A549 (cell line): ENCODE measurements around the gene NLK. TPM values are rescaled to one million over a fixed set of nuclear protein-coding genes. Genes with fewer than 3 reads are reported as not detected.

ENCODE experiments used
- ATAC-seq, 2 experiments: fragments of 200-7000 bp in 1 of 2; fragments of >200 bp in 1 of 2; cut with Nextera tagmentation in 1 of 2; cut with Tn5 transposase in 1 of 2; 3 replicates each; pipeline versions ENCODE4 v1.8.0 to v1.9.1; 2018 to 2020; ENCODE audit warnings: mild to moderate bottlenecking in 1 of 2, moderate library complexity in 1 of 2
- CTCF ChIA-PET: fragments of 300-600 bp; sonication (Branson Sonifier 250); formaldehyde crosslinking; extraction: SDS; loops from one replicate; lab custom pipeline; 2021; ENCODE audit warnings: antibody characterized with exemption, inconsistent platforms; lab: Yijun Ruan, JAX
- POLR2A ChIA-PET: fragments of 350-600 bp; formaldehyde crosslinking; extraction: SDS; loops from one replicate; lab custom pipeline; 2021; ENCODE audit warnings: antibody characterized with exemption, inconsistent platforms; lab: Yijun Ruan, JAX
- DNase-seq, 2 experiments: peaks; one replicate each; pipeline versions ENCODE4 v3.0.0 to v3.0.0-alpha.2; 2011 to 2016; ENCODE audit warnings: low read depth in 1 of 2, low spot score in 1 of 2
- FAIRE-seq: peaks from 2 replicates; lab custom pipeline; 2011; peaks lifted over from hg19 to GRCh38; lab: Jason Lieb, UNC
- H3K27ac ChIP-seq, 2 experiments: fragments of >200 bp; sonication (Bioruptor Twin); formaldehyde crosslinking; 3 replicates each; pipeline ENCODE4 v1.5.1; 2016 to 2017
- H3K4me1 ChIP-seq: fragments of >200 bp; sonication (Bioruptor Twin); formaldehyde crosslinking; 3 replicates; pipeline ENCODE4 v1.6.1; 2016
- H3K4me2 ChIP-seq: fragments of >200 bp; sonication (Bioruptor Twin); formaldehyde crosslinking; 3 replicates; pipeline ENCODE4 v1.6.1; 2016
- H3K4me3 ChIP-seq: fragments of >200 bp; sonication (Bioruptor Twin); formaldehyde crosslinking; 3 replicates; pipeline ENCODE4 v1.5.1; 2016
- H3K9me3 ChIP-seq: fragments of >200 bp; sonication (Bioruptor Twin); formaldehyde crosslinking; 3 replicates; pipeline ENCODE4 v1.6.1; 2016
- BCL3 ChIP-seq: fragments of >200 bp; sonication (Bioruptor Twin); formaldehyde crosslinking; IDR thresholded peaks from 3 replicates; pipeline ENCODE4 v1.6.1; 2016
- BHLHE40 ChIP-seq: IDR thresholded peaks from 2 replicates; pipeline ENCODE4 v1.6.1; 2012; ENCODE audit warnings: low read depth, low read length, inconsistent platforms
- CEBPB ChIP-seq, 2 experiments: fragments of >200 bp in 1 of 2; sonication (Bioruptor Twin) in 1 of 2; formaldehyde crosslinking in 1 of 2; IDR thresholded peaks; 2 replicates each; pipeline ENCODE4 v1.6.1; 2012 to 2016
- EHF ChIP-seq: fragments of 250-450 bp; sonication (Bioruptor Pico); IDR thresholded peaks from 2 replicates; pipeline ENCODE4 v1.5.0; 2020; ENCODE audit warnings: mild to moderate bottlenecking
- ELK1 ChIP-seq: fragments of 150-350 bp; IDR thresholded peaks from 2 replicates; pipeline ENCODE4 v1.6.1; 2014; ENCODE audit warnings: low read depth, mild to moderate bottlenecking, low read length
- FOSB ChIP-seq: fragments of 250-450 bp; sonication (Bioruptor Pico); IDR thresholded peaks from 2 replicates; pipeline ENCODE4 v1.5.0; 2020; ENCODE audit warnings: mild to moderate bottlenecking, moderate library complexity
- FOSL2 ChIP-seq, 2 experiments: fragments of 450-650 bp in 1 of 2; fragments of >200 bp in 1 of 2; sonication (Bioruptor Twin) in 1 of 2; formaldehyde crosslinking; IDR thresholded peaks; 2 replicates each; pipeline versions ENCODE4 v1.5.0 to v1.6.1; 2016 to 2020; ENCODE audit warnings: mild to moderate bottlenecking in 1 of 2, moderate library complexity in 1 of 2
- JUNB ChIP-seq: fragments of >200 bp; sonication (Bioruptor Twin); formaldehyde crosslinking; IDR thresholded peaks from 2 replicates; pipeline ENCODE4 v1.6.1; 2016
- MAFK ChIP-seq: fragments of 450-650 bp; IDR thresholded peaks from 2 replicates; pipeline ENCODE4 v1.6.1; 2014; ENCODE audit not compliant: partially characterized antibody
- MYC ChIP-seq: IDR thresholded peaks from 2 replicates; pipeline ENCODE4 v1.6.1; 2012; ENCODE audit warnings: mild to moderate bottlenecking, inconsistent platforms, low read length, improper control_type of control experiment, borderline replicate concordance
- NFE2L2 ChIP-seq: fragments of 150-350 bp; conservative IDR thresholded peaks from 2 replicates; pipeline ENCODE4 v1.6.1; 2014; ENCODE audit warnings: low read length
- NPAS2 ChIP-seq: fragments of 250-450 bp; sonication (Bioruptor Pico); IDR thresholded peaks from 2 replicates; pipeline ENCODE4 v1.8.0; 2022; ENCODE audit warnings: mild to moderate bottlenecking, moderate library complexity, borderline replicate concordance
- RCOR1 ChIP-seq: fragments of 150-350 bp; IDR thresholded peaks from 2 replicates; pipeline ENCODE4 v1.6.1; 2014; ENCODE audit warnings: antibody characterized with exemption, low read length, low read depth
- RFX5 ChIP-seq: fragments of 450-650 bp; IDR thresholded peaks from 2 replicates; pipeline ENCODE4 v1.7.1; 2014; ENCODE audit warnings: antibody characterized with exemption, mild to moderate bottlenecking, moderate library complexity
- SREBF2 ChIP-seq: fragments of 450-650 bp; IDR thresholded peaks from 2 replicates; pipeline ENCODE4 v1.6.1; 2014; ENCODE audit warnings: mild to moderate bottlenecking, moderate library complexity
- ZC3H11A ChIP-seq: fragments of 450-650 bp; IDR thresholded peaks from 2 replicates; pipeline ENCODE4 v1.6.1; 2014; ENCODE audit warnings: antibody characterized with exemption, mild to moderate bottlenecking
- ZNF302 ChIP-seq: fragments of 250-450 bp; sonication (Bioruptor Pico); IDR thresholded peaks from 2 replicates; pipeline ENCODE4 v1.9.0; 2021; ENCODE audit warnings: inconsistent platforms, mild to moderate bottlenecking, moderate library complexity
- WGBS: methylation state at CpG from one replicate; pipeline ENCODE4 v1.1.6; 2017; ENCODE audit errors: missing lambda C conversion rate; 5-methylcytosine and 5-hydroxymethylcytosine counted together
- polyA plus RNA-seq, 4 experiments: library from polyadenylated mRNA; depleted of rRNA in 3 of 4; stranded (reverse); fragments of >200 nt; fragmentation: RNase III in 1 of 4; extraction: RNeasy Plus Mini Kit Qiagen cat#74134 plus additional on column Dnase treatment in 1 of 4; gene quantifications; 2 replicates in 3 of 4; 3 replicates in 1 of 4; pipeline ENCODE4 v1.2.3, GENCODE V29; 2011 to 2017
- TF ChIP-seq, protein P1 (sequence below): fragments of 450-650 bp; IDR thresholded peaks from 2 replicates; pipeline ENCODE4 v1.6.1; 2014; ENCODE audit warnings: antibody characterized with exemption
- TF ChIP-seq, protein P2 (sequence below): IDR thresholded peaks from 2 replicates; pipeline ENCODE4 v1.6.1; 2012

Gene NLK
- polyA plus RNA-seq, 2 of the 4 experiments (the other 2 are of a cell fraction), result 11.8 to 26.5 TPM

DNA sequence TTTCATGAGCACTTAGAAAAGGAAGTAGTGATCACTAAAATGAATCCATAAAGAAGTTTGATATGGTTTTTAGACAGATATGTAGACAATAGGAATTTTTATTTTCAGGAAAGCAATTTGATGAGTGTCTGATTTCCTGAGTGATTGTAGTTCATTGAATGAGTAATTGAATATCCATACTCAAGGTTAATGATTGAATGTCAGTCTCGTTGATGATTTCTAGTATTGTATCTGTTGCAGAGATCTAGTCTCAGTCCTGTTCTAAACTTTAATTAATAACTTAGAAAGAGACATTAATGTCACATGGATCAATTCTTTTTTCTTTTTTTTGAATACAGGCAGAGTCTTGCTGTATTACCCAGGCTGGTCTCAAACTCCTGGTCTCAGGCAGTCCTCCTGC, 78.3 kb downstream of the NLK start:
- Histone ChIP-seq H3K4me2 (no peak overlapping the region), H3K27ac (no peak overlapping the region), H3K9me3 (no peaks in the 10 kb centered on the region), H3K4me3 (no peak overlapping the region), H3K4me1 (peaks cover 20% of the 10 kb centered on the region)
- TF ChIP-seq, protein P1, sequence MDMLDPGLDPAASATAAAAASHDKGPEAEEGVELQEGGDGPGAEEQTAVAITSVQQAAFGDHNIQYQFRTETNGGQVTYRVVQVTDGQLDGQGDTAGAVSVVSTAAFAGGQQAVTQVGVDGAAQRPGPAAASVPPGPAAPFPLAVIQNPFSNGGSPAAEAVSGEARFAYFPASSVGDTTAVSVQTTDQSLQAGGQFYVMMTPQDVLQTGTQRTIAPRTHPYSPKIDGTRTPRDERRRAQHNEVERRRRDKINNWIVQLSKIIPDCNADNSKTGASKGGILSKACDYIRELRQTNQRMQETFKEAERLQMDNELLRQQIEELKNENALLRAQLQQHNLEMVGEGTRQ, result no peak
- TF ChIP-seq MAFK, result no peak
- no peak for TF ChIP-seq FOSB
- ChIA-PET CTCF (no interaction called here), POLR2A (no interaction called here)
- FAIRE-seq (no peak), DNase-seq (no peak), ATAC-seq (no peak)
- 52% methylated on average over 1 of the region's 1 CpG for WGBS

DNA sequence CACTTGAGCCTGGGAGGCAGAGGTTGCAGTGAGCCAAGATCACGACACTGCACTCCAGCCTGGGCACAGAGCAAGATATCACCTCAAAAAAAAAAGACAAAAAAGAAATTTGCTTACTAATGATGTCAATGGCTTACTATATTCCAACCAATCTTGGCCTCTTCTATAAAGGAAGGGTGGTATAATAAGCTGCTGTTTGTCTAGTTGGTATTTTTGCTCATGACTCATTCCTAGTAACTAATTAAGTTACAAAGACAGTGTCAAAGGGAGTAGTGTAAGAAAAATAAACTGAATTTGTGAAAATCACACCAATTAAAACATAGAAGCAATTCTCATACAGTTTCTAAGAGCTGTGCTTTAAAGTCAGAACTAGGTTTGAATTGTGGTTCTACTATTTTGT, 82.5 kb downstream of the NLK start:
- Histone ChIP-seq H3K4me2 (peak overlapping the region; percentile 63), H3K9me3 (no peaks in the 10 kb centered on the region), H3K27ac (peak overlapping the region in 1 of 2 experiments; percentile 12; a peak in 1 of 6 replicates), H3K4me3 (no peak overlapping the region), H3K4me1 (peaks cover 27% of the 10 kb centered on the region)
- DNase-seq (no peak), ATAC-seq (no peak), FAIRE-seq (peak; percentile 72)
- ChIA-PET CTCF (interaction anchor here (0.6 to 0.9 kb wide), 5 partner anchors 13 to 260 kb away, joined by 3 to 5 read pairs (median 3); no protein-coding TSS in a partner anchor), POLR2A (interaction anchor here (0.9 kb wide), 1 partner anchor 8 kb away, joined by 3 read pairs; no protein-coding TSS in a partner anchor)
- TF ChIP-seq FOSL2 (IDR thresholded peaks at IDR 0.05), result no peak
- peak; percentile 24; the same call in 1 of the 2 replicates for TF ChIP-seq FOSL2 (CRISPR knock-in tag; IDR thresholded peaks at IDR 0.05)
- no peak for TF ChIP-seq ELK1
- WGBS, result 74% methylated on average over 1 of the region's 1 CpG

DNA sequence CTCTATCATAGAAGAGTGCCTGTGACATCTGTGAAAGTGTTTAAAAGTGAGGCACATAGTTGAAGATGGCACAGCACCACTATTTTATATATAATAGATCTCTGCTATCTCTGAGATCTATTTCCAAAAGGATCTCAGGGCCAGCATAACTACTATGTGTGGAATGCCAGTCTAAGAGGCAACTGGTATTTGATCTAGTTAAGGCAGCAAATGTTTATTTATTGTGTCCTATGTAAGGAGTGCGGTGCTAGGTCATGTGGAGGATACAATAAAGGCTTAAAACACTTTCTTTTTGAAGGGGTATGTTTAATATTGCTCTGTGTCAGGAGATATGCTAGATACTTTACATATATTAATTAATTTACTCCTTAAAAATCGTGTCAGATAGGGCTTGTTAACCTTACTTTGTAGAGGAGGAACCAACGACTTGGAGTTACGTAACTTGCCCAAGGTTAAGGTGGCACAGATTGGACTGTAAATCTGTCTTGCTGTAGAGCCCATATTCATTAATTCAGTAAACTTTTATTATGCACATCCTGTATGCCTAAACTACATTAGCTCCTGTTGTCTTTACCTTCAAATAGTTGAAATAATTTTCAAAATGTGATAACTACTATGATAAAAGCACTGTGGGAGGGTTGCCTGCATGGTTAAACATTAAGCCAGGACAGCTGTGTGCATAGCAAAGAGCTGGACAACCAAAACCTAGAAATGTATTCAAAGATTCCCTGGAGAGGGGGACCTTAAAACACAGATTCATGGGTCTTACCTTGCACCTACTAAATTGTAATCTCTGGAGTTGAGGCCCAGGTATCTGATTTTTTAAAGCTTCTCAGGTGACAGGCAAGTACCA, 83.3 kb downstream of the NLK start:
- CTCF ChIA-PET, result interaction anchor here (0.6 to 1.2 kb wide), 8 partner anchors 14 to 261 kb away, joined by 3 to 5 read pairs (median 3); no protein-coding TSS in a partner anchor
- H3K4me1 ChIP-seq, result peaks cover 26% of the 10 kb centered on the region
- no peaks in the 10 kb centered on the region for H3K9me3 ChIP-seq
- peak in 1 of 2 experiments; percentile 55; a peak in 2 of 4 replicates for TF ChIP-seq CEBPB (IDR thresholded peaks at IDR 0.05)
- TF ChIP-seq BCL3, result no peak
- TF ChIP-seq, all 56 proteins: peak for 1
- H3K4me3 ChIP-seq, result no peak overlapping the region
- FAIRE-seq (peak; percentile 77), ATAC-seq (peak in 1 of 2 experiments; percentile 66; a peak in 3 of 6 replicates), DNase-seq (no peak)
- peak overlapping the region in 1 of 2 experiments; percentile 29; a peak in 3 of 6 replicates for H3K27ac ChIP-seq
- 40% methylated on average over 4 of the region's 4 CpGs for WGBS
- POLR2A ChIA-PET, result interaction anchor here (0.9 kb wide), 1 partner anchor 7 kb away, joined by 3 read pairs; no protein-coding TSS in a partner anchor
- H3K4me2 ChIP-seq, result peak overlapping the region; percentile 63

- DNase-seq, result no peak
- WGBS, result 92% methylated on average over 1 of the region's 1 CpG
- Histone ChIP-seq H3K9me3 (no peaks in the 10 kb centered on the region), H3K27ac (no peak overlapping the region), H3K4me3 (no peak overlapping the region), H3K4me2 (no peak overlapping the region), H3K4me1 (peaks cover 23% of the 10 kb centered on the region)
- CTCF ChIA-PET, result interaction anchor here (0.8 to 1.2 kb wide), 4 partner anchors 20 to 86 kb away, joined by 3 read pairs; no protein-coding TSS in a partner anchor
- no peak for FAIRE-seq
- POLR2A ChIA-PET, result no interaction called here
- ATAC-seq, result no peak
- no peak for TF ChIP-seq NPAS2 (CRISPR knock-in tag)
- no peak for TF ChIP-seq ZC3H11A
- no peak for TF ChIP-seq FOSB
- TF ChIP-seq, protein P1, result no peak
- no peak for TF ChIP-seq NFE2L2
- no peak for TF ChIP-seq BCL3
- no peak for TF ChIP-seq BHLHE40
- TF ChIP-seq EHF (CRISPR knock-in tag), result no peak
- no peak for TF ChIP-seq FOSL2 (IDR thresholded peaks at IDR 0.05)
- no peak for TF ChIP-seq FOSL2 (CRISPR knock-in tag; IDR thresholded peaks at IDR 0.05)
- no peak for TF ChIP-seq RFX5
- no peak for TF ChIP-seq ZNF302 (CRISPR knock-in tag)
- no peak for TF ChIP-seq MYC
- no peak for TF ChIP-seq RCOR1
- TF ChIP-seq SREBF2, result no peak
- TF ChIP-seq, protein P2, sequence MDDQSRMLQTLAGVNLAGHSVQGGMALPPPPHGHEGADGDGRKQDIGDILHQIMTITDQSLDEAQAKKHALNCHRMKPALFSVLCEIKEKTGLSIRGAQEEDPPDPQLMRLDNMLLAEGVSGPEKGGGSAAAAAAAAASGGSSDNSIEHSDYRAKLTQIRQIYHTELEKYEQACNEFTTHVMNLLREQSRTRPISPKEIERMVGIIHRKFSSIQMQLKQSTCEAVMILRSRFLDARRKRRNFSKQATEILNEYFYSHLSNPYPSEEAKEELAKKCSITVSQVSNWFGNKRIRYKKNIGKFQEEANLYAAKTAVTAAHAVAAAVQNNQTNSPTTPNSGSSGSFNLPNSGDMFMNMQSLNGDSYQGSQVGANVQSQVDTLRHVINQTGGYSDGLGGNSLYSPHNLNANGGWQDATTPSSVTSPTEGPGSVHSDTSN, result no peak
- TF ChIP-seq JUNB, result no peak
Observed at GRCh38 chr17:28127196-28127595, 84.7 kb downstream of the NLK start.
